ENCODE measurements around the gene ODR4. TPM values are rescaled to one million over a fixed set of nuclear protein-coding genes. Genes with fewer than 3 reads are reported as not detected.

The ODR4 gene
- total and polyA plus RNA-seq, 2 of the 4 experiments (the other 2 are of a cell fraction), result 9.4 to 9.7 TPM

GRCh38 chr1:186386725-186387383 lies 11.2 kb downstream of the ODR4 start:
- Histone ChIP-seq H3K27me3 (ENCODE audit: control insufficient read depth, insufficient read depth, low read length) (no peaks in the 10 kb centered on the region), H3K79me1 (ENCODE audit: low read depth in 1 of 2, low read length in 2 of 2) (peaks cover 0 to 6% of the 10 kb centered on the region in 2 experiments; a peak in 3 of 4 replicates), H3K18ac (ENCODE audit: low read depth, low read length) (no peak overlapping the region), H3K4me2 (ENCODE audit: low read depth, low read length) (no peak overlapping the region), H2BK15ac (ENCODE audit: low read depth, low read length) (no peak overlapping the region), H3K23ac (ENCODE audit: low read depth, low read length) (no peak overlapping the region), H3K56ac (ENCODE audit: extremely low read depth, insufficient read depth, low read length) (no peak overlapping the region), H3K36me3 (ENCODE audit: control insufficient read depth, insufficient read depth, low read length) (peaks cover 20% of the 10 kb centered on the region), H3K4me1 (ENCODE audit: control insufficient read depth, insufficient read depth, low read length) (no peaks in the 10 kb centered on the region), H3K9ac (ENCODE audit: low read depth, low read length) (no peak overlapping the region), H2AK9ac (replicated peaks; ENCODE audit: low read depth, low read length, poor library complexity) (no peak overlapping the region), H3K9me1 (ENCODE audit: insufficient read depth, low read length) (no peaks in the 10 kb centered on the region), H2AK5ac (ENCODE audit: low read depth, low read length) (no peak overlapping the region), H3K9me3 (ENCODE audit: control insufficient read depth, insufficient read depth, low read length) (no peaks in the 10 kb centered on the region), H4K8ac (ENCODE audit: low read depth in 2 of 2, low read length in 2 of 2) (no peak overlapping the region), H2BK120ac (ENCODE audit: low read depth, low read length) (no peak overlapping the region), H4K91ac (ENCODE audit: insufficient read depth, low read depth, low read length) (no peak overlapping the region), H4K5ac (ENCODE audit: low read depth, low read length) (no peak overlapping the region), H3K4me3 (ENCODE audit: insufficient read depth, low read depth, low read length) (no peak overlapping the region), H2BK20ac (ENCODE audit: low read depth, low read length) (no peak overlapping the region), H3K27ac (ENCODE audit: insufficient read depth, low read length) (no peak overlapping the region), H2AFZ (replicated peaks; ENCODE audit: low read length, poor library complexity) (no peak overlapping the region), H3K4ac (ENCODE audit: low read depth, low read length) (no peak overlapping the region), H2BK5ac (ENCODE audit: low read depth, low read length, poor library complexity, severe bottlenecking) (no peak overlapping the region), H3K14ac (replicated peaks; ENCODE audit: low read depth, low read length) (no peak overlapping the region), H4K20me1 (ENCODE audit: insufficient read depth, low read length) (no peaks in the 10 kb centered on the region)
- dilution Hi-C loops (cut with HindIII; ENCODE audit: low sequenced_read_pairs, unreplicated experiment), result no loop called here
- no peak for TF ChIP-seq MAZ (IDR thresholded peaks at IDR 0.05; ENCODE audit: borderline replicate concordance, low read depth, low read length)
- no peak for TF ChIP-seq RFX5 (IDR thresholded peaks at IDR 0.05; ENCODE audit: low read depth, low read length)
- TF ChIP-seq POLR2A (IDR thresholded peaks at IDR 0.05; ENCODE audit: low read depth, low read length), result no peak
- TF ChIP-seq MXI1 (IDR thresholded peaks at IDR 0.05; ENCODE audit: borderline replicate concordance, low read depth, low read length), result no peak
- no peak for TF ChIP-seq CEBPB (IDR thresholded peaks at IDR 0.05; ENCODE audit: low read depth, low read length)
- no peak for TF ChIP-seq CHD1 (IDR thresholded peaks at IDR 0.05; ENCODE audit: low read depth, low read length)
- no peak for TF ChIP-seq RCOR1 (IDR thresholded peaks at IDR 0.05; ENCODE audit: insufficient replicate concordance, low read length)
- TF ChIP-seq USF2 (IDR thresholded peaks at IDR 0.05; ENCODE audit: low read depth, low read length), result no peak
- ChIA-PET CTCF (no interaction called here), POLR2A (ENCODE audit: unreplicated experiment) (no interaction called here)
- no CpG with 5 or more reads among the region's 3 CpGs for WGBS, 2 experiments (ENCODE audit: extremely low coverage in 2 of 2, insufficient read length in 1 of 2)
- intact Hi-C loops (cut with micrococcal nuclease), result no loop called here
- in situ Hi-C loops (cut with MboI; ENCODE audit: low sequenced_read_pairs), result no loop called here
- ATAC-seq (ENCODE audit: low read depth) (no peak), DNase-seq (no peak)
- no TSS peak for BruUV-seq (replicated peaks)

All from IMR-90 (cell line).